ENCODE results near the gene MANEA.

DNA sequence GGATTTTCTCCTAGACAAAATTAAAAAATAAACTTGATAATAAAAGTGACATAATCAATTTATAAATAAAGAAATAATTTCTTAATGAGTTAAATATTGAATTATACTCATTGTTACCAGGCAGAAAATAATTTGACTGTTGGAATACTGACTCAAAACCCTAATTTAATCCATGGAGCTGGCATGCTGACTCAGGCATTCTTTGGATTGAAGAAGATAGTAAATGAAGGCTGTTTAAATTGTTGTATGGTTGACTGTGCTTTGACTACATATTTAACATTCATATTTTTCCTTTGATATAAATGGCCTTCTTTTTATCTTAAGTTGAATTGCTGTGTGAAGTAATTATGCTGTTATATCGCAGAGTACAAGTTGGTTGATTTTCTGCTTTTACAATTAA is 11.7 kb downstream of the MANEA start:
- TF ChIP-seq POLR2A (IDR thresholded peaks at IDR 0.05) (no peak), EP300 (IDR thresholded peaks at IDR 0.05) (no peak)
- TF ChIP-seq, protein P1, sequence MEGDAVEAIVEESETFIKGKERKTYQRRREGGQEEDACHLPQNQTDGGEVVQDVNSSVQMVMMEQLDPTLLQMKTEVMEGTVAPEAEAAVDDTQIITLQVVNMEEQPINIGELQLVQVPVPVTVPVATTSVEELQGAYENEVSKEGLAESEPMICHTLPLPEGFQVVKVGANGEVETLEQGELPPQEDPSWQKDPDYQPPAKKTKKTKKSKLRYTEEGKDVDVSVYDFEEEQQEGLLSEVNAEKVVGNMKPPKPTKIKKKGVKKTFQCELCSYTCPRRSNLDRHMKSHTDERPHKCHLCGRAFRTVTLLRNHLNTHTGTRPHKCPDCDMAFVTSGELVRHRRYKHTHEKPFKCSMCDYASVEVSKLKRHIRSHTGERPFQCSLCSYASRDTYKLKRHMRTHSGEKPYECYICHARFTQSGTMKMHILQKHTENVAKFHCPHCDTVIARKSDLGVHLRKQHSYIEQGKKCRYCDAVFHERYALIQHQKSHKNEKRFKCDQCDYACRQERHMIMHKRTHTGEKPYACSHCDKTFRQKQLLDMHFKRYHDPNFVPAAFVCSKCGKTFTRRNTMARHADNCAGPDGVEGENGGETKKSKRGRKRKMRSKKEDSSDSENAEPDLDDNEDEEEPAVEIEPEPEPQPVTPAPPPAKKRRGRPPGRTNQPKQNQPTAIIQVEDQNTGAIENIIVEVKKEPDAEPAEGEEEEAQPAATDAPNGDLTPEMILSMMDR (IDR thresholded peaks at IDR 0.05): no peak
